CD4-positive, CD25-positive, alpha-beta regulatory T cell (primary cell): ENCODE measurements around the gene SORCS3. TPM values are rescaled to one million over a fixed set of nuclear protein-coding genes. Genes with fewer than 3 reads are reported as not detected.

Experiments
- ATAC-seq, 2 donors: fragments of 150-1000 bp; cut with Tn5 transposase; one replicate each; pipeline ENCODE4 v1.10.0; 2021; ENCODE audit warnings: low read depth in 2 of 2, moderate number of reproducible peaks in 2 of 2, moderate library complexity in 1 of 2
- DNase-seq, 3 donors: peaks; one replicate each; pipeline versions ENCODE4 v3.0.0 to v3.0.0-alpha.2; 2012 to 2022; ENCODE audit warnings: mixed read lengths in 1 of 3
- H3K27ac ChIP-seq: one replicate; pipeline ENCODE4 v1.7.0; 2013; ENCODE audit warnings: mild to moderate bottlenecking, low read length; ENCODE audit not compliant: insufficient read depth, poor library complexity, severe bottlenecking
- H3K27me3 ChIP-seq: one replicate; pipeline ENCODE4 v1.7.0; 2013; ENCODE audit warnings: low read length; ENCODE audit not compliant: control insufficient read depth, insufficient read depth
- H3K36me3 ChIP-seq: one replicate; pipeline ENCODE4 v1.7.0; 2013; ENCODE audit warnings: mild to moderate bottlenecking, low read length, moderate library complexity; ENCODE audit not compliant: control insufficient read depth, insufficient read depth
- H3K4me1 ChIP-seq: 2 replicates; pipeline ENCODE4 v1.7.0; 2013; ENCODE audit warnings: mild to moderate bottlenecking, low read length; ENCODE audit not compliant: insufficient read depth, control insufficient read depth, poor library complexity, severe bottlenecking
- H3K4me3 ChIP-seq: one replicate; pipeline ENCODE4 v1.7.0; 2013; ENCODE audit warnings: low read depth, mild to moderate bottlenecking, low read length, moderate library complexity
- H3K9me3 ChIP-seq, 2 experiments: 1 replicate in 1 of 2; 2 replicates in 1 of 2; pipeline ENCODE4 v1.7.0; 2013; ENCODE audit warnings: low read length in 2 of 2, mild to moderate bottlenecking in 1 of 2, moderate library complexity in 1 of 2; ENCODE audit not compliant: control insufficient read depth in 2 of 2
- H3K27ac Mint-ChIP-seq, 3 donors: one replicate each; pipeline ENCODE4 v1.8.0; 2020 to 2022; ENCODE audit warnings: mild to moderate bottlenecking in 3 of 3, mixed read lengths in 3 of 3, moderate library complexity in 2 of 3
- H3K27me3 Mint-ChIP-seq: one replicate; pipeline ENCODE4 v1.8.0; 2022; ENCODE audit warnings: mild to moderate bottlenecking, mixed read lengths
- H3K36me3 Mint-ChIP-seq: one replicate; pipeline ENCODE4 v1.8.0; 2020; ENCODE audit warnings: mixed read lengths
- H3K4me1 Mint-ChIP-seq, 4 donors: one replicate each; pipeline ENCODE4 v1.8.0; 2020 to 2022; ENCODE audit warnings: mixed read lengths in 4 of 4, mild to moderate bottlenecking in 1 of 4
- H3K4me3 Mint-ChIP-seq, 4 donors: one replicate each; pipeline ENCODE4 v1.8.0; 2020 to 2022; ENCODE audit warnings: mild to moderate bottlenecking in 4 of 4, mixed read lengths in 4 of 4, moderate library complexity in 3 of 4
- H3K9me3 Mint-ChIP-seq, 7 donors: one replicate each; pipeline ENCODE4 v1.8.0; 2020 to 2022; ENCODE audit warnings: mixed read lengths in 7 of 7, mild to moderate bottlenecking in 3 of 7, moderate library complexity in 2 of 7
- polyA plus RNA-seq, 4 donors: library from polyadenylated mRNA; unstranded; fragments of 300-500 nt; fragmentation: Illumina TruSeq; gene quantifications; one replicate each; pipeline ENCODE4 v1.2.3, GENCODE V29; 2021
- total RNA-seq: library from RNA; stranded (reverse); gene quantifications from one replicate; pipeline ENCODE4 v1.2.3, GENCODE V29; 2022

Gene SORCS3
- total and polyA plus RNA-seq, 5 donors from 2014 or later: 0.35 TPM; not detected in 4

- ATAC-seq (no peak), DNase-seq (no peak)
- Mint-ChIP-seq H3K27me3 (peaks cover 5% of the 10 kb centered on the region), H3K27ac (no peak overlapping the region), H3K4me3 (no peak overlapping the region), H3K36me3 (no peaks in the 10 kb centered on the region), H3K4me1 (no peaks in the 10 kb centered on the region), H3K9me3 (peaks cover 0 to 5% (median 0%) of the 10 kb centered on the region in 7 donors)
- H3K27me3 ChIP-seq: no peaks in the 10 kb centered on the region
- no peaks in the 10 kb centered on the region for H3K4me1 ChIP-seq
- no peaks in the 10 kb centered on the region for H3K36me3 ChIP-seq
- H3K27ac ChIP-seq: no peak overlapping the region
- no peaks in the 10 kb centered on the region for H3K9me3 ChIP-seq
- no peak overlapping the region for H3K4me3 ChIP-seq
Observed at GRCh38 chr10:104784452-104784851, 143.4 kb downstream of the SORCS3 start.

DNA sequence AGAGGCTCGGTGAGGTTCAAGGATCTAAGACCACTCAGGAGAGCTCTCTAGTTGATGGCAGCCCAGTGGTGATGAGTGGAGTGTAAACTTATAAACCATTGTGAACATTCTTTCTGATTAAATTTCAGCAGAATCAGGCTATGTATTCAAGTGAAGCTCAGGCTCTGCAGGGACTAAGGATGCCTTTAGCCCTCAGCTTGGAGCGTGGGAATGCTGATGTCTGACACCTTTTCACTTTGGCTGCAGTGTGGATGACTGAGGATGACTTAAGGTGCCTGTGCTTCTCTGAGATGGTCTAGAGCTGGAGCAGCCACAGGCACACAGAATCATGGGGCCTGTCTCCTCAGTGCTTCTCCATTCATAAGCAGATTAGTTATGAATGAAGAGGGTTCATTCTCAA lies 150.4 kb downstream of the SORCS3 start:
- H3K4me3 Mint-ChIP-seq: no peak overlapping the region
- H3K27ac Mint-ChIP-seq: no peak overlapping the region
- H3K27me3 ChIP-seq: no peaks in the 10 kb centered on the region
- H3K36me3 ChIP-seq: no peaks in the 10 kb centered on the region
- H3K9me3 ChIP-seq: no peaks in the 10 kb centered on the region
- no peaks in the 10 kb centered on the region for H3K4me1 ChIP-seq
- no peaks in the 10 kb centered on the region for H3K36me3 Mint-ChIP-seq
- no peak overlapping the region for H3K27ac ChIP-seq
- H3K27me3 Mint-ChIP-seq: peaks cover 5% of the 10 kb centered on the region
- peaks cover 0 to 5% (median 0%) of the 10 kb centered on the region in 7 donors for H3K9me3 Mint-ChIP-seq
- ATAC-seq (no peak), DNase-seq (no peak)
- H3K4me3 ChIP-seq: no peak overlapping the region
- H3K4me1 Mint-ChIP-seq: no peaks in the 10 kb centered on the region

- ATAC-seq (no peak), DNase-seq (no peak)
- Histone ChIP-seq H3K27ac (no peak overlapping the region), H3K36me3 (no peaks in the 10 kb centered on the region), H3K27me3 (no peaks in the 10 kb centered on the region), H3K9me3 (no peaks in the 10 kb centered on the region), H3K4me3 (no peak overlapping the region), H3K4me1 (no peaks in the 10 kb centered on the region)
- H3K4me1 Mint-ChIP-seq: no peaks in the 10 kb centered on the region
- no peaks in the 10 kb centered on the region for H3K36me3 Mint-ChIP-seq
- H3K9me3 Mint-ChIP-seq: peaks cover 0 to 3% (median 2%) of the 10 kb centered on the region in 7 donors
- H3K4me3 Mint-ChIP-seq: no peak overlapping the region
- no peaks in the 10 kb centered on the region for H3K27me3 Mint-ChIP-seq
- no peak overlapping the region for H3K27ac Mint-ChIP-seq
Observed at GRCh38 chr10:104795411-104795810, 154.3 kb downstream of the SORCS3 start.

GRCh38 chr10:104796823-104797222 lies 155.7 kb downstream of the SORCS3 start:
- Mint-ChIP-seq H3K27me3 (no peaks in the 10 kb centered on the region), H3K4me1 (no peaks in the 10 kb centered on the region), H3K4me3 (no peak overlapping the region), H3K27ac (no peak overlapping the region), H3K36me3 (no peaks in the 10 kb centered on the region), H3K9me3 (peaks cover 0 to 3% (median 2%) of the 10 kb centered on the region in 7 donors)
- ATAC-seq (no peak), DNase-seq (no peak)
- H3K4me1 ChIP-seq: no peaks in the 10 kb centered on the region
- no peak overlapping the region for H3K27ac ChIP-seq
- no peak overlapping the region for H3K4me3 ChIP-seq
- H3K9me3 ChIP-seq: no peaks in the 10 kb centered on the region
- H3K36me3 ChIP-seq: no peaks in the 10 kb centered on the region
- no peaks in the 10 kb centered on the region for H3K27me3 ChIP-seq

GRCh38 chr10:104802941-104803340 lies 161.9 kb downstream of the SORCS3 start:
- H3K4me3 Mint-ChIP-seq: no peak overlapping the region
- no peaks in the 10 kb centered on the region for H3K36me3 ChIP-seq
- ATAC-seq: no peak
- H3K27me3 ChIP-seq: no peaks in the 10 kb centered on the region
- H3K27ac Mint-ChIP-seq: no peak overlapping the region
- H3K4me3 ChIP-seq: no peak overlapping the region
- H3K4me1 Mint-ChIP-seq: no peaks in the 10 kb centered on the region
- no peaks in the 10 kb centered on the region for H3K9me3 ChIP-seq
- peaks cover 0 to 12% (median 3%) of the 10 kb centered on the region in 7 donors for H3K9me3 Mint-ChIP-seq
- H3K4me1 ChIP-seq: no peaks in the 10 kb centered on the region
- no peak for DNase-seq
- no peak overlapping the region for H3K27ac ChIP-seq
- peaks cover 3% of the 10 kb centered on the region for H3K27me3 Mint-ChIP-seq
- no peaks in the 10 kb centered on the region for H3K36me3 Mint-ChIP-seq

DNA sequence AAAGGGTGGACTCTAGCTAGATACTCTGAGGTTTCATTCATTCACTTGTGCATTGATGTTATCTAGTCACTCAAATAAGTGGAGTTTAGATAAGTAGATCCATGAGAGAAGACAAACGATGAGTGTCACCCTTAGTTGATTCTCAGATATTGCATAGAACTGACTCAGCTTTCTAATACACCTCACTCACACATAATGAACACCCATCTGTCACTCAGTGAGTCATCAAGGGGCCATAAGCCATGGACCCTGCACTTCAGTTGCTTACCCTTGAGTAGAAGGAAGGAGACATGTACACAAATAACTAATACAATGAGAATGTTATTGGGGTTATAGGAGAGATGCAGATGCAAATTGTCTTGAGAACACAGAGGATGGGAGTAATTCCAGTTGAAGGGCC lies 163.8 kb downstream of the SORCS3 start:
- Mint-ChIP-seq H3K27ac (no peak overlapping the region), H3K36me3 (no peaks in the 10 kb centered on the region), H3K9me3 (peaks cover 0 to 13% (median 0%) of the 10 kb centered on the region in 7 donors), H3K4me1 (no peaks in the 10 kb centered on the region), H3K4me3 (no peak overlapping the region), H3K27me3 (peaks cover 4% of the 10 kb centered on the region)
- no peak for ATAC-seq
- Histone ChIP-seq H3K36me3 (no peaks in the 10 kb centered on the region), H3K4me1 (no peaks in the 10 kb centered on the region), H3K27me3 (no peaks in the 10 kb centered on the region), H3K4me3 (no peak overlapping the region), H3K9me3 (no peaks in the 10 kb centered on the region), H3K27ac (no peak overlapping the region)
- DNase-seq: no peak

DNA sequence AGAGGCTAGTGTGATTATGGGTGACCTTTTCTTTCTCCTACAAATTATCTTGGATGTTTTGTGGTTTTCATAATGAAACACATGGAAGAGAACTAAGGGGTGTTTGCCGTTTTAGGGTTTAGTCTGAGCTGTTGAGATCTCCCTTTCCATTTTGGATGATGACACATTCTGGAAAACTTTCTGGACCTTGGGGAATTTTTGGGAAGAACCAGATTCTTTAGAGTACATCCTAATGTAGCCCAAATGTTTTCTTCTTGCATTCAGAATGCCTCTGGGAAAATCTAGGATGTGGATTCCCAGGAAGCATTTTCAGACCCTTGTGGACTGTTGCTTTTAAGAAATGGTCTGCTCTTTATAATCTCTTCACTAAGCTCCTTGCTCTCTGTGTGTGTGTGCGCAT lies 165.7 kb downstream of the SORCS3 start:
- H3K27ac Mint-ChIP-seq: no peak overlapping the region
- no peaks in the 10 kb centered on the region for H3K36me3 Mint-ChIP-seq
- Histone ChIP-seq H3K27ac (no peak overlapping the region), H3K9me3 (no peaks in the 10 kb centered on the region), H3K27me3 (no peaks in the 10 kb centered on the region), H3K36me3 (no peaks in the 10 kb centered on the region), H3K4me3 (no peak overlapping the region), H3K4me1 (no peaks in the 10 kb centered on the region)
- H3K4me3 Mint-ChIP-seq: no peak overlapping the region
- peaks cover 4% of the 10 kb centered on the region for H3K27me3 Mint-ChIP-seq
- ATAC-seq (no peak), DNase-seq (no peak)
- H3K4me1 Mint-ChIP-seq: no peaks in the 10 kb centered on the region
- H3K9me3 Mint-ChIP-seq: peaks cover 0 to 13% (median 0%) of the 10 kb centered on the region in 7 donors

GRCh38 chr10:104807581-104808310 lies 166.7 kb downstream of the SORCS3 start:
- H3K36me3 Mint-ChIP-seq: no peaks in the 10 kb centered on the region
- DNase-seq (no peak), ATAC-seq (no peak)
- H3K9me3 Mint-ChIP-seq: peaks cover 0 to 13% (median 0%) of the 10 kb centered on the region in 7 donors
- no peak overlapping the region for H3K27ac ChIP-seq
- H3K27me3 Mint-ChIP-seq: peaks cover 4% of the 10 kb centered on the region
- H3K36me3 ChIP-seq: no peaks in the 10 kb centered on the region
- H3K4me1 Mint-ChIP-seq: no peaks in the 10 kb centered on the region
- no peaks in the 10 kb centered on the region for H3K9me3 ChIP-seq
- no peak overlapping the region for H3K4me3 ChIP-seq
- no peaks in the 10 kb centered on the region for H3K4me1 ChIP-seq
- H3K27me3 ChIP-seq: no peaks in the 10 kb centered on the region
- H3K27ac Mint-ChIP-seq: no peak overlapping the region
- H3K4me3 Mint-ChIP-seq: no peak overlapping the region
